Measurements from ENCODE around the gene PPARD.

DNA sequence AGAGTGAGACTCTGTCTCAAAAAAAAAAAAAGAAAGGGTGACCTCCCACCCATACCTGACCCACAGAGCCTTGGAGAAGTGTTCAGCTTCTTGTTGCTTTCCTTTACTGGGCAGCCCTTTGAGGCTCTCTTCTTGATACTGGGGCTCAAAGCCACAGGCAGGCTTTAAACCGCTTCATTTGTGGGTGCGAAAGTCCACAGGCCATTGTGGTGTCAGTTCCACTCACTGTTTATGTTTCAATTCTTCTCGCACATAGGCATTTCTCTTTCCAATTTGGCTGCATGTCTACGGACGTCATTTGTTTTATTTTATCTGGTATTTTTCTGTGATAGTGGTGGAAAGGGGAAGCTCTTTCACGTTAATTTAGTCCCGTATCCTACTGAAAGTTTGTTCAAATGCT lies 34.6 kb downstream of the PPARD start:
- TF ChIP-seq, protein P1, sequence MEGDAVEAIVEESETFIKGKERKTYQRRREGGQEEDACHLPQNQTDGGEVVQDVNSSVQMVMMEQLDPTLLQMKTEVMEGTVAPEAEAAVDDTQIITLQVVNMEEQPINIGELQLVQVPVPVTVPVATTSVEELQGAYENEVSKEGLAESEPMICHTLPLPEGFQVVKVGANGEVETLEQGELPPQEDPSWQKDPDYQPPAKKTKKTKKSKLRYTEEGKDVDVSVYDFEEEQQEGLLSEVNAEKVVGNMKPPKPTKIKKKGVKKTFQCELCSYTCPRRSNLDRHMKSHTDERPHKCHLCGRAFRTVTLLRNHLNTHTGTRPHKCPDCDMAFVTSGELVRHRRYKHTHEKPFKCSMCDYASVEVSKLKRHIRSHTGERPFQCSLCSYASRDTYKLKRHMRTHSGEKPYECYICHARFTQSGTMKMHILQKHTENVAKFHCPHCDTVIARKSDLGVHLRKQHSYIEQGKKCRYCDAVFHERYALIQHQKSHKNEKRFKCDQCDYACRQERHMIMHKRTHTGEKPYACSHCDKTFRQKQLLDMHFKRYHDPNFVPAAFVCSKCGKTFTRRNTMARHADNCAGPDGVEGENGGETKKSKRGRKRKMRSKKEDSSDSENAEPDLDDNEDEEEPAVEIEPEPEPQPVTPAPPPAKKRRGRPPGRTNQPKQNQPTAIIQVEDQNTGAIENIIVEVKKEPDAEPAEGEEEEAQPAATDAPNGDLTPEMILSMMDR (IDR thresholded peaks at IDR 0.05) = no peak
- no peak for TF ChIP-seq POLR2A (IDR thresholded peaks at IDR 0.05)
